CD4-positive, alpha-beta T cell treated with Interferon alpha-2 for 1 hour (primary cell): ENCODE measurements around the gene SRGAP2C.
"Not testable (repeated sequence)": the region's sequence is repeated elsewhere in the genome, so short reads cannot be mapped to it uniquely, and the experiment has no call there.

Experiments
- DNase-seq, 2 donors: peaks; one replicate each; pipeline ENCODE4 v3.0.0-alpha.2; 2020 to 2022

SRGAP2C gene

DNA sequence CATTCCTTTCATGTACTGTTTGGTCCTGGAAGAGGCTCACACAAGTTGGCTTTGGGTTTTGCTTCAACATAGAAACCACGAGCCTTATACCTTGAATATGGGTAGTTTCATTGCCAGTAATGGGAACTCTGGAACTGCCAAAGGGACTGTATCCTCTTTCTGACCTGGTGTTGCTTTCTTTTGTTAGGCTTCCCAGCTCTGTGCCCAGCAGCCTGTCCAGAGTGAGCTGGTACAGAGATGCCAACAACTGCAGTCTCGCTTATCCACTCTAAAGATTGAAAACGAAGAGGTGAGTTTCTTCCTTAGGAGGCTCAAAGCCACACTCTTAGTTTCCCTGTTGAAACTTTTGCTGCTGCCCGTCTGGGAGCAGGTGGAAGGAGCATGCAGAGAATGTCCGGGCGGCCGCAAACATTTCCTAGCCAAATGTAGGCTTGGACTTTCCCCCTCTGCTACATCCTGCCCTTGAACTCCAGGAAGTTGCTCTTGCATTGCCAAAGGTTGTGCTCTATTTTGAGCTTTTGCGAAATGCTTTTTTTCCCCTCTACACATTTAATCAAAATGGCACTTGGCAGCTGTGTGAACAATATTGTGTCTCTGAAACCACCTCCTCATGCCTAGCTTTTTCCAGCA, 201.7 kb downstream of the SRGAP2C start:
- not testable (repeated sequence) for DNase-seq

DNA sequence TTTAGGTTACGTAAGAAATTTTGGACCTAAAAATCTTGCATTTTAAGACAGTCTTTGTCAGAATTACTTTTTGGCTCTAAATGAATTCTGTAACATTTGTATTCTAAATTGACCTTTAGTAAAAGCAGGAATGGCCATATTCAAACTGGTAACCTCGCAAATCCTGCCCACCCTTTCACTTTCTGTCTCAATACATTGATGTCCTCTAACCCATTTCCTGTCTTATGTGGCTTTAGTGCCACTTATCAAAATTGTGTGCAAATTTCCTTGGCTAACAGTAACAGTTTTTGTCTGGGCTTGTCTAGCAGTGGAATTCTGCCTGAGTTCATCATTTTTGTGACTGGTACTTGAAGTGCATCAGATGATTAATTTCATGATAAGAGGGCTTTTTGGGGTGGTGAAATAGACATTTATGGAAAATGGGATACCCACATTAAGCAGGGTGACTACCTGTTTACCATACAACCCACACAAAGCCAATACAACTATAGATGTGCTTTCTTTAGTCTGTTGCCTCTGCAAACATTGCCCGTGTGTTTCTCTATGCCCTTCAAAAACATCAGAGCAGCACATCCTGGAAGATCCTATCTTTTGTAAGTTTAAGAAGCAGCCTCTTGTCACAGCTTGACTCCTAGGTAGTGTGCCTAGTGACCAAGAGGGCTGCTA, 205.3 kb downstream of the SRGAP2C start:
- DNase-seq = not testable (repeated sequence)

DNA sequence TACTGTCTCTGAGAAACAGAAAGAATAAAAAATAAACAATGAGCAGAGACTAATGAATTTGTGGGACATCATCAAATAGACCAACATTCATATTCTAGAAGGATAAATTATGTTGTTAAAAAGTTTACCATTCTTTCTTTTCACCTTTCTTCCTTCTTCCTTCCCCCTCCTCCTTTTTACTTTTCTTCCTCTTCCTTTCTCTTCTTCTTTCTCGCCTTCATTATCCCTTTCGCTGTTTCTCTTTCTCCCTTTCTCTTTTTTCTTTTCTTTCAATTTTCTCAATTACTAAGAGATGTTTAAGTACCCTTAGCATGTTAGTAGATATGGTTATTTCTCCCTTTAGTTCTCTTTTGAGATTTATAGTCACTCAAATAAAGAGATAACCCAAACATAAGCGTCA, 207.4 kb downstream of the SRGAP2C start:
- DNase-seq = not testable (repeated sequence)

DNA sequence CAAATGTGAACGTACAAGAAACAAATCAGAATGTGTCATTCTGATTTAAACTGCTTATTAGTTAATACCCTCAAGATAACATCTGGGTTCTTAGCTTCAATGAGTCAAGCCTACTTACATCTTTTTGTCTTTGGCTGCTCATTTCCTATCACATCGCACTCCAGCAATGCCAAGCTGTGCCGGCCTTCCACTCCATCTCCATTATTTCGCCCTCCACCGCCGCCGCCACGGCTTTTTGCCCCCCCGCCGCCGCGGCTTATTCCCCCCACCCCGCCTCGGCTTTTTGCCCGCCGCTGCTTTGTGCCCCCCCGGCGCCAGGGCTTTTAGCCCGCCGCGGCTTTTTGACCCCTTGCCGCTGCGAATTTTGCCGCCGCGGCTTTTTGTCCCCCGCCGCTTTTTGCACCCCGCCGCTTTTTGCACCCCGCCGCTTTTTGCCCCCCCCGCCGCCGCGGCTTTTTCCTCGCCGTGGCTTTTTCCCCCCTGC, 211.0 kb downstream of the SRGAP2C start:
- peak in 1 of 2 donors; percentile 21 for DNase-seq

DNA sequence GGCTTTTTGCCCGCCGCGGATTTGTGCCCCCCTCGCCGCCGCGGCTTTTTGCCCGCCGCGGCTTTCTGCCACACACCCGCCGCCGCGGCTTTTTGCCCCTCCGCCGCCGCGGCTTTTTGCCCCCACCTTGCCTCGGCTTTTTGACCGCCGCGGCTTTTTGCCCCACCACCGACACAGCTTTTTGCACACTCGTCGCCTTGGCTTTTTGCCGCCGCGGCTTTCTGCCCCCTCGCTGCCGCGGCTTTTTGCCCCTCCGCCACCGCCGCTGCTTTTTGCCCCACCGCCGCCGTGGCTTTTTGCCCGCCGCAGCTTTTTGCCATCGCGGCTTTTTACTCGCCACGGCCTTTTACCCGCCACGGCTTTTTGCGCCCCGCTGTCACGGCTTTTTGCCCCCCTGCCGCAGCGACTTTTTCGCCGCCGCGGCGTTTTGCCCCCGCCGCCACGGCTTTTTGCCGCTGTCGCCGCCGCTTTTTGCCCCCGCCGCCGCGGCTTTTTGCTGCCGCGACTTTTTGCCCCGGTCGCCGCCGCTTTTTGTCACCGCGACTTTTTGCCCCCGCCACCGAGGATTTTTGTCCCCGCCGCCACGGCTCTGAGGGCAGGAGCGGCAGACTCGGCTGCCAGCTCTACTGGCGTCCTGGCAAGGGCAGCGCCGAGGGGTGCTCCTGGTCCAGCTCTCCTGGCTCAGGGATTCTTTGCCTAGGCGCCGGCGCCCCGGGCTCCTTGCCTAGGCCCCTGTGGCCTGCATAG, 211.7 kb downstream of the SRGAP2C start:
- peak; percentile 18 to 46 for DNase-seq

DNA sequence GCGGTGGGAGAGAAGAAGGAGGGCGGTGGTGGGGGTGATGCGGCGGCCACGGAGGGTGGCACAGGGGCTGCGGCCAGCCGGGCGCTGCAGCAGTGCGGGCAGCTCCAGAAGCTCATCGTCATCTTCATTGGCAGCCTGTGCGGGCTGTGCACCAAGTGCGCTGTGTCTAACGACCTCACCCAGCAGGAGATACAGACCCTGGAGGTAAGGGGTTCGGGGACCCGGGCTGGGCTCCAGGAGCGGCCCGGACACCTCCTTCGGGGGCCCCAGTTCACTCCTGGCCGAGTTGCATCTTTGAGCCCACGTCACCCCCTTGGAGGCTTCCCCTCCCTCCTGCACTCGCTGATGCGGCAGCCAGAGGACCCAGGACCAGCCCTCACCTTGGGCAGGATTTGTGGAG, 212.3 kb downstream of the SRGAP2C start:
- DNase-seq = not testable (repeated sequence)

DNA sequence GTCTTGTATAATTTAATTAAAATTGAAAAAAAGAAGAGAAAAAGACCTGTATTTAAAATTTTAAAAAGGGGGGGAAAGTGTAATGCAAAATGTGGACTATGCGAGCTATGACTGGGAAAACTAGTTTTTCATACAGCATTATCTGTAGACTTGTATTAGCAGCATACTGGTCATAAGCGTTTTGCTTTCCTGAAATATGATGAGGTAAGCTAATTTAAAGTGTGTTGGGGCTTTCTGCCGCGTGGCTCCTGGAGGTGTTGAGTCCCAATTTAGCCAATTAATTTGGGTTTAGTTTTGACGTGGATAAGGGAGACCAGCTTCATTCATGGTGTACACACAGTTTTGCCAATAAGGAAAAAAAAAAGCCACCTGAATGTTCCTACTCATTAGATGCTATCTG, 214.4 kb downstream of the SRGAP2C start:
- not testable (repeated sequence) for DNase-seq

DNA sequence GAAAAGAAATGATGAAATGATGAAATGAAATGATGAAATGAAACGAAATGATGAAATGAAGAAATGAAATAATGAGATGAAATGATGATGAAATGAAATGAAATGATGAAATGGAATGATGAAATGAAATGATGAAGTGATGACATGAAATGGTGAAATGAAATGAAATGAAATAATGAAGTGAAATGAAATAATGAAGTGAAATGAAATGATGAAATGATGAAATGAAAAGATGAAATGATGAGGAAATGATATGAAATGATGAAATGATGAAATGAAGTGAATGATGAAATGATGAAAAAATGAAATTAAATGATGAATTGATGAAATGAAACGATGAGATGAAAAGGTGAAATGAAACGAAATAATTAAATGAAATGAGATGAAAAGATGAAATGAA, 215.3 kb downstream of the SRGAP2C start:
- DNase-seq = not testable (repeated sequence)

DNA sequence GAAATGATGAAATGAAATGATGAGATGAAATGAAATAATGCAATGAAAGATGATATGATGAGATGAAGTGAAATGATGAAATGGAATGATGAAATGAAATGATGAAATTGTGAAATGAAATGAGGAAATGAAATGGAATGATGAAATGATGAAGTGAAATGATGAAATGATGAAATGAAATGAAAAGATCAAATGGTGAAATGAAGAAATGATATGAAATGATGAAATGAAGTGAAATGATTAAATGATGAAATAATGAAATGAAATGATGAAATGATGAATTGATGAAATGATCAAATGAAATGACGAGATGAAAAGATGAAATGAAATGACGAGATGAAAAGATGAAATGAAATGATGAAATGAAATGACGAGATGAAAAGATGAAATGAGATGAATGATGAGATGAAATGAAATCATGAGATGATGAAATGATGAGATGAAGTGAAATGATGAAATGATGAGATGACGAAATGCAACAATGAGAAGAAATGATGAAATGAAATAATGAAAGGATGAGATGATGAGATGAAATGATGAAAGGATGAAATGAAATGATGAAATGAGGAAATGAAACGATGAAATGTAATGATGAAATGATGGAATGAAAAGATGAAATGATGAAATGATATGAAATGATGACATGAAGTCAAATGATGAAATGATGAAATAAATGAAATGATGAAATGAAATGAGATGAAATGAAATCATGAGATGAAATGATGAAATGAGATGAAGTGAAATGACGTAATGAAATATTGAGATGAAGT, 216.0 kb downstream of the SRGAP2C start:
- DNase-seq = not testable (repeated sequence)

DNA sequence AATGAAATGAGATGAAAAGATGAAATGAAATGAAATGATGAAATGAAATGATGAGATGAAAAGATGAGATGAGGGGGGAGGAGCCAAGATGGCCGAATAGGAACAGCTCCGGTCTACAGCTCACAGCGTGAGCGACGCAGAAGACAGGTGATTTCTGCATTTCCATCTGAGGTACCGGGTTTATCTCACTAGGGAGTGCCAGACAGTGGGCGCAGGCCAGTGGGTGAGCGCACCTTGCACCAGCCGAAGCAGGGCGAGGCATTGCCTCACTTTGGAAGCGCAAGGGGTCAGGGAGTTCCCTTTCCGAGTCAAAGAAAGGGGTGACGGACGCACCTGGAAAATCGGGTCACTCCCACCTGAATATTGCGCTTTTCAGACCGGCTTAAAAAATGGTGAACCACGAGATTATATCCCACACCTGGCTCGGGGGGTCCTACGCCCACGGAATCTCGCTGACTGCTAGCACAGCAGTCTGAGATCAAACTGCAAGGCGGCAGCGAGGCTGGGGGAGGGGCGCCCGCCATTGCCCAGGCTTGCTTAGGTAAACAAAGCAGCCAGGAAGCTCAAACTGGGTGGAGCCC, 216.7 kb downstream of the SRGAP2C start:
- DNase-seq = peak in 1 of 2 donors; percentile 29

DNA sequence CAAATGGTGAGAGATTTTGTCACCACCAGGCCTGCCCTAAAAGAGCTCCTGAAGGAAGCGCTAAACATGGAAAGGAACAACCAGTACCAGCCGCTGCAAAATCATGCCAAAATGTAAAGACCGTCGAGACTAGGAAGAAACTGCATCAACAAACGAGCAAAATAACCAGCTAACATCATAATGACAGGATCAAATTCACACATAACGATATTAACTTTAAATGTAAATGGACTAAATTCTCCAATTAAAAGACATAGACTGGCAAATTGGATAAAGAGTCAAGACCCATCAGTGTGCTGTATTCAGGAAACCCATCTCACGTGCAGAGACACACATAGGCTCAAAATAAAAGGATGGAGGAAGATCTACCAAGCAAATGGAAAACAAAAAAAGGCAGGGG, 218.5 kb downstream of the SRGAP2C start:
- DNase-seq = not testable (repeated sequence)

DNA sequence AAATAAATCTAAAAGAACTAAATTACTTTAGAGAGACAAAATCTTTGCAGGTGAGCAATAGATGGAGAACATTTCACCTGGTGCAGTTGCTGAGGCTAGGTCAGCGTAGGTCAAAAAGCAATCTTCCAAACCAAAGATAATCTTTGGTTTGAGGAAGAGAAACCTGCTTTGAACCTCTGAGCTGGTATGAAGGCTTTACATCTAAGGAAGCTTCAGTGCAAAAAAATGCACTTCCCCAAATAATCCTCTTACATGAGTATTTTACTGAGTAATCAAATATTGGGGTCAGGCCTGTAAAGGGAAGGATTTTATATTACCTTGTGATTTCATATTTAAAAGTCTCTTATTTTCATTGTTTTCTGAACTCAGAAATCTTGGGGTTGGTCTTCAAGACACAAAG, 223.6 kb downstream of the SRGAP2C start:
- DNase-seq = no peak

DNA sequence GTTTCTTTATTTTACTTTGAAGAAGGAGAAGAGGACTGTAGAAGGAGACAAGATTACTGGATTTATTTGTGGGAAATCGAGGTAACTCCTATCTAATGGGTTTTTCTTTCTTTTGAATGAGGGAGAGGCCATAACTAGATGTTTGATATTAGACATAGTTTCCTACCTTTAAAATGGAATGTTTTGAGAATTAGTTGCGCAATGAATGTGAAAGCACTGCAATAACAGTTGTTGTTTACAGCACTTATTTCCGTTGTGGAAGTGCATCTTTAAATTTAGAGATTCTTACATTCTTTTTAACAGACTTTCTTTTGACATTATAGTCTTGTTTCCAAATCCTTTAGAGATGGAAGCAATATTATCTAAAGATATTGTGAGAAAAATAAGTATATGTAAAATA, 229.0 kb downstream of the SRGAP2C start:
- DNase-seq = no peak

DNA sequence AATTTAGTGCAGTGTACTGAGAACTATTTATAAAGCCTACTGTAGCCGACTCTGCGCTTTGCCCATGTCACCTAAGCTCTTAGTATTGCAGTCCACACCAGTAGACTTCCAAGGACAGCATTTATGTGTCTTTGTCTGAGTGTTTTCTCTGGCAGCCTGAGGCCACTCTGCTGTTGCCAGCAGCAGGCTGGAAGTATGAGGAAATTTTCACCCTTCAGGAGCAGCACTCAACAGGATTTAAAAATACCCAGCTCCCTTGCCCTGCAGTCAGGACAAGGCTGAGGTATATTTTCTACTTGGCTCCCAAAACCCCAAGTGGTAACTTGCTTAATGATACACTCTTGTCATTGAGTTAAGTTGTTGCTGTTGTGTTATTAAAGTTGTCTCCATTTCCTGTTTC, 230.1 kb downstream of the SRGAP2C start:
- no peak for DNase-seq

DNA sequence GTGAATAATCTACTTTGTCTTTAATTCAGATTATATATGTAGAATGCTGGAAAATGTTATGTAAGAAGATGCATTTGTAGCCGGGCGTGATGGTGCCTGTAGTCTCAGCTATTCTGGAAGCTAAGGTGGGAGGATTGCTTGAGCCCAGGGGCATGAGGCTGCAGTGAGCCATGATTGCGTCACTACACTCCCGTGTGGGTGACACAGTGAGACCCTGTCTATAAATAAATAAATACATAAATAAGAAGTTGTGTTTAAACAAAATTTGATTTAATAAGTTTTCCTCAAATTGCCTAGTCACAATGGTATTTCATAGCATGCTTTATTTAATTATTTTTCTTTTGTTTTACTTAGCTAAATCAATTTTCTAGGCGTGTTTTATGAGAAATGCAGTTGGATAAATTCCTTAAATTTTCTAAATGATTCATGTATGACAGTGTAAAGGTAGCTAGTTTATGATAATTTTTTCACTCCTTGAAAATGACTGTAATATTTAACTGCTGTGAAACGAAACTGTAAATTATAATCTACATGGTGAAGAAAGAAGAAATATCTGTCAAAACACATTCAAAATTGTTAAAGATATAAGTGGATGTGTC, 232.6 kb downstream of the SRGAP2C start:
- no peak for DNase-seq

DNA sequence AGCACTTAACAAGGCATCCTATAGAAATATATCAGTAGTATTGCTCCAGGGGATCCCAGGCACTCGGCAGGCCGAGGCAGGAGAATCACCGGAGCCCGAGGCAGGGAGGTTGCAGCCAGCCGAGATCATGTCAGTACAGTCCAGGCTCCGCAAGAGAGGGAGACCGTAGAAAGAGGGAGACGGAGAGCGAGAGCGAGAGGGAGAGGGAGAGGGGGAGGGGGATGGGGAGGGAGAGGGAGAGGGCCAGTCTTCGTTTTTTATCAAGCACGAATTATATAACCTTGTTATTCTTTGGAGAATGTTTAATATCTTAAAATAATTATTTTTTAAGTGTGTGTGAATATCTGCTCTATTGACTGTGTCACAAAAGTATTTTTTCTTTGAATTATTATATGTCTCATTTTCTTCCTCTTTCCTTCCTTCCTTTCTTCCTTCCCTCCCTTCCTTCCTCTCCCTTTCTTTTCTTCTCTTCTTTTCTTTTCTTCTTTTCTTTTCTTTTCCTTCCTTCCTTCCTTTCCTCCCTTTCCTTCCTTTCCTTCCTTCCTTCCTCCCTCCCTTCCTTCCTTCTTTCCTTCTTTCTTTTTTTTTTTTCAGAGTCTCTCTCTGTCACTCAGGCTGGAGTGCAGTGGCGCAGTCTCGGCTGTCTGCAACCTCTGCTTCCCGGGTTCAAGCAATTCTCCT, 233.7 kb downstream of the SRGAP2C start:
- DNase-seq = no peak

DNA sequence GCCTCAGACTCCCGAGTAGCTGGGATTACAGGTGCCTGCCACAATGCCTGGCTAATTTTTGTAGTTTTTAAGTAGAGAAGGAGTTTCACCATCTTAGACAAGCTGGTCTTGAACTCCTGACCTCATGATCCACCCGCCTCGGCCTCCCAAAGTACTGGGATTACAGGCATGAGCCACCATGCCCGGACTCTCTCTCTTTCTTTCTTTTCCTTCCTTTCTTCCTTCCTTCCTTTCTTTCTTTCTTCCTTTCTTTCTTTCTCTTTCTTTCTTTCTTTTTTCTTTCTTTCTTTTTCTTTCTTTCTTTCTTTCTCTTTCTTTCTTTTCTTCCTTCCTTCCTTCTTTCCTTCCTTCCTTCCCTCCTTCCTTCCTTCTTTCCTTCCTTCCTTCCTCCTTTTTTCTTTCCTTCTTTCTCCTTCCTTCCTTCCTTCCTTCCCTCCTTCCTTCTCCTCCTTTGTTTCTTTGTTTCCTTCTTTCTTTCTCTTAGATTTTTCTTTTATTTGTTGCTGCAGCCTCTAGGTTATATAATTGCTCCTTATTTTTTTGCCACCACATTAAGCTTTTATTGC, 234.4 kb downstream of the SRGAP2C start:
- not testable (repeated sequence) for DNase-seq

DNA sequence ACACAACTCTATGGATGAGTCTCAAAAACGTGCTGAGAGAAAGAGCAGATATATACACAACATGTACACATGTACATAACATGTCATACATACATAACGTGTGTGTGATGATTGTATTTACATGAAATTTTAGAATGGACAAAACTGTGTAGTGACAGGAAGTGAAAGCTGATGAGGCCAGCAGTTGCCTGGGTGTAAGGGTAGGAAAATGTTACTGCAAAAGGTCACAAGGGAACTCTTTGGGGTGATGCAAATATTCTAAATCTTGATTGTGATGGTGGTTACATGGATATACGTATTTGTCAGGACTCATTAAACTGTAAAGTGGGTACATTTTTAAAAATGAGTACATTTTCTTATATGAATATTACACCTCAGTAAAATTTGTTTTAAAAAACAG, 236.7 kb downstream of the SRGAP2C start:
- not testable (repeated sequence) for DNase-seq

DNA sequence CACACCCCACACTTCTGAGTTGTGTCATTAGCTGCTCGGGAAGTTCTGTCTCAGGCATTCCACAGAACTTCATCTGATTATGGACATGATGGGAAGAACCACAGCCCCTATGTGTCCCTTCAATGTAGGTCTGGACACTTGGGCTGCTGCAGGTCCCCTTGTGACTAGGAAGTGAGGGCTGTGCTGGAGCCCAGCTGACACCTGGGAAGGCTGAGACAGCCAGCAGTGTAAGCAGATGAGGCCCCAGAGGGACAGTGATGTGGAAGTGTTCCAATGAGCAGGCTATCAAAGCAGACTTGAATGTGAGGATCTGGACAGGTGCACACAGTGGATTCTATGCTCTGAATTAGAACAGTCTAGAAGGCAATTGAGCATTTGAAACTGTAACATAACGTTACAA, 239.2 kb downstream of the SRGAP2C start:
- not testable (repeated sequence) for DNase-seq

DNA sequence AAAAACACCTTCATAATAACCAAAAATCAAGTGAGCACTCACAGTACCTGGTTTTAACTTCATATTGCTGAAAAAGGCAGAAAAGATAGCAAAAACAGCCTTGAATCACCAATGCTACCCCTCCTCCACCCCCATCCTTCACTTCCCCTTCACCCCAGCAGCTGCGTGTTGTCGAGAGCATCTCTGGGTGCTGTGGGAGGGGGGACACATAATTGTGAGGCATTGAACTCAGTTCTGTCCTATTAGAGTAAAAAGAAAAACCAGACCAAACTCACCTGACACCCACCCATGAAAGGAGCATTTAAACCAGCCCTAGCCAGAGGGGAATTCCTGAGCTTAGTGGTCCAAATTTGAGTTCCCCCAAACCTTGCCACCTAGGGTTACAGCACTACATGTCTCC, 248.7 kb downstream of the SRGAP2C start:
- not testable (repeated sequence) for DNase-seq

DNA sequence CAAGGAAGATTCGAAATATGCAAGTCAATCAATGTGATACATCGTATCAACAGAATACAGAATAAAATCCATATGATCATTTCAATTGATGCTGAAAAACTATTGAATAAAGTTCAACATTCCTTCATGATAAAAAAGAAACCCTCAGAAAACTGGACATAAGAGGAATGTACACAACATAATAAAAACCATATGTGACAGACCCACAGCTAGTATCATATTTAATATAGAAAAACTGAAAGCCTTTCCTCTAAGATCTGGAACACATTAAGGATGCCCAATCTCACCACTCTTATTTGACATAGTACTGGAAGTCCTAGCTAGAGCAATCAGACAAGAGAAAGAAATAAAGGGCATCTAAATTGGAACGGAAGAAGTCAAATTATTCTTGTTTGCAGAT, 254.1 kb downstream of the SRGAP2C start:
- not testable (repeated sequence) for DNase-seq
